K562 (cell line): ENCODE results near the gene DRC1. TPM values are rescaled to one million over a fixed set of nuclear protein-coding genes. Genes with fewer than 3 reads are reported as not detected.
A peak's percentile ranks its signal among the peaks of the same experiment; 100 is the strongest.

Experiments
- ATF7 ChIP-seq: fragments of 450-650 bp; IDR thresholded peaks from 2 replicates; pipeline ENCODE4 v1.7.1; 2014; ENCODE audit warnings: mild to moderate bottlenecking, moderate library complexity
- CEBPG ChIP-seq, 3 experiments: fragments of 200-800 bp in 1 of 3; sonication (Bioruptor generic) in 1 of 3; sonication (generic) in 1 of 3; formaldehyde crosslinking in 1 of 3; IDR thresholded peaks in 2 of 3; conservative IDR thresholded peaks in 1 of 3; 2 replicates each; pipeline versions ENCODE4 v1.6.1 to v1.8.0; 2016 to 2022; ENCODE audit warnings: missing compliant biosample characterization in 2 of 3, missing genetic modification characterization in 2 of 3, mild to moderate bottlenecking in 1 of 3, missing genetic modification reagents in 1 of 3
- DDX20 ChIP-seq: fragments of 450-650 bp; IDR thresholded peaks from 2 replicates; pipeline ENCODE4 v1.6.1; 2016; ENCODE audit warnings: missing genetic modification characterization, low read depth, mild to moderate bottlenecking, missing compliant biosample characterization, moderate library complexity
- EGR1 ChIP-seq: fragments of 450-650 bp; conservative IDR thresholded peaks from 2 replicates; pipeline ENCODE4 v1.6.1; 2017; ENCODE audit warnings: mild to moderate bottlenecking
- GTF2E2 ChIP-seq: fragments of 200-800 bp; sonication (Bioruptor generic); IDR thresholded peaks from 2 replicates; pipeline ENCODE4 v1.6.1; 2016; ENCODE audit warnings: missing genetic modification characterization, missing compliant biosample characterization
- HDAC3 ChIP-seq: fragments of 450-650 bp; IDR thresholded peaks from 2 replicates; pipeline ENCODE4 v1.6.1; 2018; ENCODE audit warnings: borderline replicate concordance, mild to moderate bottlenecking, moderate library complexity; ENCODE audit not compliant: partially characterized antibody
- OTX1 ChIP-seq: fragments of 450-650 bp; formaldehyde crosslinking; IDR thresholded peaks from 2 replicates; pipeline ENCODE4 v1.4.0; 2022; ENCODE audit warnings: mild to moderate bottlenecking
- POLR2B ChIP-seq: fragments of 450-650 bp; IDR thresholded peaks from 2 replicates; pipeline ENCODE4 v1.6.1; 2018; ENCODE audit warnings: low read depth; ENCODE audit not compliant: partially characterized antibody
- RNF2 ChIP-seq: sonication (generic); IDR thresholded peaks from 2 replicates; pipeline ENCODE4 v1.6.1; 2016
- TCF7L2 ChIP-seq: fragments of 150-350 bp; IDR thresholded peaks from 2 replicates; pipeline ENCODE4 v1.6.1; 2016; ENCODE audit warnings: low read depth, mild to moderate bottlenecking, low read length, moderate library complexity
- TEAD1 ChIP-seq, 2 experiments: fragments of 450-650 bp in 1 of 2; sonication (generic) in 1 of 2; formaldehyde crosslinking; IDR thresholded peaks; 2 replicates each; pipeline versions ENCODE4 v1.4.0 to v1.8.0; 2020 to 2022; ENCODE audit warnings: mild to moderate bottlenecking in 2 of 2, missing genetic modification reagents in 1 of 2
- TOE1 ChIP-seq, 2 experiments: fragments of 450-650 bp in 1 of 2; sonication (generic) in 1 of 2; formaldehyde crosslinking in 1 of 2; IDR thresholded peaks; 2 replicates each; pipeline versions ENCODE4 v1.7.1 to v1.8.0; 2016 to 2022; ENCODE audit warnings: borderline replicate concordance in 2 of 2, mild to moderate bottlenecking in 2 of 2, antibody characterized with exemption in 1 of 2, inconsistent platforms in 1 of 2, low read depth in 1 of 2, missing genetic modification reagents in 1 of 2, moderate library complexity in 1 of 2
- ZNF124 ChIP-seq: sonication (generic); formaldehyde crosslinking; IDR thresholded peaks from 2 replicates; pipeline ENCODE4 v1.8.1; 2022; ENCODE audit warnings: missing genetic modification reagents
- ZNF707 ChIP-seq: fragments of 250-450 bp; sonication (Bioruptor Pico); conservative IDR thresholded peaks from 2 replicates; pipeline ENCODE4 v1.8.0; 2022; ENCODE audit warnings: inconsistent platforms, mild to moderate bottlenecking, moderate library complexity
- polyA plus RNA-seq, 8 experiments: library from polyadenylated mRNA; depleted of rRNA in 4 of 8; stranded (reverse) in 5 of 8; unstranded in 3 of 8; fragments of >200 nt; fragmentation: Nextera tagmentation in 2 of 8; fragmentation: Illumina TruSeq in 1 of 8; extraction: Ambion mirVana in 2 of 8; extraction: Trizol in 1 of 8; gene quantifications; 2 replicates each; pipeline versions ENCODE4 v1.2.1 to v1.2.3, GENCODE V29; 2011 to 2014; ENCODE audit warnings: inconsistent platforms in 1 of 8, missing spikeins in 1 of 8
- total RNA-seq, 7 experiments: library from RNA; depleted of rRNA in 6 of 7; stranded (reverse); fragments of >200 nt in 6 of 7; fragmentation: Illumina TruSeq in 2 of 7; extraction: Trizol in 2 of 7; gene quantifications; 2 replicates each; pipeline versions ENCODE4 v1.2.1 to v1.2.3, GENCODE V29; 2011 to 2021; ENCODE audit warnings: low replicate concordance in 1 of 7
- TF ChIP-seq, protein P1 (sequence below), 2 experiments: fragments of 450-650 bp in 1 of 2; sonication (generic) in 1 of 2; formaldehyde crosslinking in 1 of 2; IDR thresholded peaks in 1 of 2; conservative IDR thresholded peaks in 1 of 2; 2 replicates each; pipeline versions ENCODE4 v1.6.1 to v1.8.1; 2016 to 2023; ENCODE audit warnings: mild to moderate bottlenecking in 2 of 2, moderate library complexity in 2 of 2, inconsistent platforms in 1 of 2, missing genetic modification reagents in 1 of 2

The DRC1 gene
- total and polyA plus RNA-seq, 9 of the 15 experiments (the other 6 are each of a cell fraction or from before 2014, with no cell fraction given), result 0.07 to 0.10 TPM; not detected in 7

DNA sequence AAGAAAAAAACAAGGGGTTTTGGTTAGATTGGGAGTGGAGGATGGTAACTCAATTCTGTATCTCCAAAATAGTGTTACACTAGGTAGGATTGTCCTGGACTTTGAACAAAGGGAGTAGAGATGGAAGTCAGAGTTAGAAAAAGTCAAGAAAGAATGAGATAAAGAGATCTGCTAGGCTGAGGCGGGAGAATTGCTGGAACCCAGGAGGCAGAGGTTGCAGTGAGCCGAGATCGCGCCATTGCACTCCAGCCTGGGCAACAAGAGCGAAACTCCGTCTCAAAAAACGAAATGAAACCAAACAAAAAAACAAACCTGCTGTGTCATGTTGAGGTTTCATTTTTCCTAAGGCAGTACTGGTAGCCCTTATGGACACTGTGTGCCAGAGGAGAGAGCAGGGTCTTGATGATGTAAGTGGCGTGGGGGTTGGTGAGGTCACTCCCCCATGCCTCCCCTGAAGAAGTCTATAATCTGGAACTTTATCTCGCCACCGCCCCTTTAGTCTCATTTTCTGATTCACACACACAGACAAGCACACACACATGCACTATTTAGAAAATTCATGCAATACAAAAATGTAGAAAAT, 10.5 kb downstream of the DRC1 start (continued):
- TF ChIP-seq, protein P1, sequence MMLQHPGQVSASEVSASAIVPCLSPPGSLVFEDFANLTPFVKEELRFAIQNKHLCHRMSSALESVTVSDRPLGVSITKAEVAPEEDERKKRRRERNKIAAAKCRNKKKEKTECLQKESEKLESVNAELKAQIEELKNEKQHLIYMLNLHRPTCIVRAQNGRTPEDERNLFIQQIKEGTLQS (IDR thresholded peaks at IDR 0.05), result peak; percentile 99
- TF ChIP-seq, protein P1 (CRISPR knock-in tag; conservative IDR thresholded peaks at IDR 0.05), result peak; percentile 94
- TF ChIP-seq DDX20, result 0 out of 2 replicates have a peak, but pooled peaks have one; percentile 47
- peak; percentile 39; the same call in 1 of the 2 replicates for TF ChIP-seq GTF2E2 (tag)
- peak; percentile 89 for TF ChIP-seq EGR1
- peak; percentile 83 for TF ChIP-seq RNF2
- TF ChIP-seq TCF7L2, result no peak
- TF ChIP-seq ATF7, result peak; percentile 98
- TF ChIP-seq ZNF707 (CRISPR knock-in tag), result no peak
- TF ChIP-seq TOE1 (IDR thresholded peaks at IDR 0.05; ENCODE audit: borderline replicate concordance), result no peak; the same call in 1 of the 2 replicates
- TF ChIP-seq TOE1 (CRISPR knock-in tag; IDR thresholded peaks at IDR 0.05; ENCODE audit: borderline replicate concordance, low read depth), result no peak
- no peak for TF ChIP-seq ZNF124 (CRISPR knock-in tag)
- no peak; a peak in 1 of 4 replicates for TF ChIP-seq TEAD1 (CRISPR knock-in tag; IDR thresholded peaks at IDR 0.05)
- TF ChIP-seq CEBPG (CRISPR knock-in tag; IDR thresholded peaks at IDR 0.05), result peak; percentile 90
- TF ChIP-seq CEBPG (tag; conservative IDR thresholded peaks at IDR 0.05 in 1 of 2, IDR thresholded peaks at IDR 0.05 in 1 of 2), result peak; percentile 87 to 95
- peak; percentile 87 for TF ChIP-seq POLR2B
- no peak for TF ChIP-seq OTX1 (CRISPR knock-in tag)
- peak; percentile 87 for TF ChIP-seq HDAC3
